Measurements from ENCODE around the gene KCTD16. TPM values are rescaled to one million over a fixed set of nuclear protein-coding genes. Genes with fewer than 3 reads are reported as not detected.

Gene KCTD16
- total RNA-seq, 2 experiments from 2014 or later, result 0.19 to 0.32 TPM

GRCh38 chr5:144273232-144274027 is 102.8 kb downstream of the KCTD16 start:
- DNase-seq (ENCODE audit: low spot score), result no peak
- no peak overlapping the region for H3K27ac ChIP-seq (ENCODE audit: low read depth, low read length, poor library complexity, severe bottlenecking)
- H3K36me3 ChIP-seq (ENCODE audit: insufficient read depth, low read length), result no peaks in the 10 kb centered on the region
- H3K9me3 ChIP-seq (ENCODE audit: low read length), result no peaks in the 10 kb centered on the region
- H2AFZ ChIP-seq (ENCODE audit: low read length), result no peak overlapping the region
- BruUV-seq (replicated peaks), result no TSS peak
- TF ChIP-seq CTCF (conservative IDR thresholded peaks at IDR 0.05; ENCODE audit: low read length) (no peak), EZH2phosphoT487 (IDR thresholded peaks at IDR 0.05; ENCODE audit: borderline replicate concordance, low read depth, low read length) (no peak)
- H3K4me2 ChIP-seq (ENCODE audit: low read length), result no peak overlapping the region
- CTCF ChIA-PET (ENCODE audit: unreplicated experiment), result no interaction called here
- no peaks in the 10 kb centered on the region for H3K9me2 ChIP-seq (ENCODE audit: insufficient read depth, low read length)
- H3K4me1 ChIP-seq (ENCODE audit: insufficient read depth, low read length, poor library complexity, severe bottlenecking), result no peaks in the 10 kb centered on the region
- H4K20me1 ChIP-seq (ENCODE audit: insufficient read depth, low read length), result no peaks in the 10 kb centered on the region
- POLR2A ChIA-PET, result interaction anchor here (0.6 to 0.7 kb wide), 3 partner anchors 13 to 1728 kb away, joined by 3 read pairs; no protein-coding TSS in a partner anchor
- intact Hi-C loops (cut with micrococcal nuclease; ENCODE audit: unreplicated experiment), result no loop called here
- no peak overlapping the region for H3K4me3 ChIP-seq (ENCODE audit: low read depth, low read length, poor library complexity, severe bottlenecking)
- no peaks in the 10 kb centered on the region for H3K79me2 ChIP-seq (ENCODE audit: insufficient read depth, low read depth, low read length)

GRCh38 chr5:144275329-144275728 is 104.7 kb downstream of the KCTD16 start:
- TF ChIP-seq CTCF (conservative IDR thresholded peaks at IDR 0.05; ENCODE audit: low read length), result no peak
- no peak for TF ChIP-seq EZH2phosphoT487 (IDR thresholded peaks at IDR 0.05; ENCODE audit: borderline replicate concordance, low read depth, low read length)
- no peak overlapping the region for H2AFZ ChIP-seq (ENCODE audit: low read length)
- no peak overlapping the region for H3K4me2 ChIP-seq (ENCODE audit: low read length)
- POLR2A ChIA-PET, result no interaction called here
- no peaks in the 10 kb centered on the region for H3K4me1 ChIP-seq (ENCODE audit: insufficient read depth, low read length, poor library complexity, severe bottlenecking)
- H3K27ac ChIP-seq (ENCODE audit: low read depth, low read length, poor library complexity, severe bottlenecking), result no peak overlapping the region
- DNase-seq (ENCODE audit: low spot score), result no peak
- no peaks in the 10 kb centered on the region for H3K9me3 ChIP-seq (ENCODE audit: low read length)
- H3K4me3 ChIP-seq (ENCODE audit: low read depth, low read length, poor library complexity, severe bottlenecking), result no peak overlapping the region
- no peaks in the 10 kb centered on the region for H3K9me2 ChIP-seq (ENCODE audit: insufficient read depth, low read length)
- intact Hi-C loops (cut with micrococcal nuclease; ENCODE audit: unreplicated experiment), result no loop called here
- CTCF ChIA-PET (ENCODE audit: unreplicated experiment), result no interaction called here
- H4K20me1 ChIP-seq (ENCODE audit: insufficient read depth, low read length), result no peaks in the 10 kb centered on the region
- no TSS peak for BruUV-seq (replicated peaks)
- H3K36me3 ChIP-seq (ENCODE audit: insufficient read depth, low read length), result no peaks in the 10 kb centered on the region
- no peaks in the 10 kb centered on the region for H3K79me2 ChIP-seq (ENCODE audit: insufficient read depth, low read depth, low read length)

All from OCI-LY7 (cell line).